ENCODE results near the gene UBE2L3.
"Not testable (repeated sequence)": the region's sequence is repeated elsewhere in the genome, so short reads cannot be mapped to it uniquely, and the experiment has no call there.

Gene UBE2L3

GRCh38 chr22:21634844-21635243 lies 67.3 kb downstream of the UBE2L3 start:
- no peak for DNase-seq
- TF ChIP-seq POLR2A (IDR thresholded peaks at IDR 0.05; ENCODE audit: low read length) = no peak

GRCh38 chr22:21635771-21636510 lies 68.4 kb downstream of the UBE2L3 start:
- DNase-seq = no peak
- TF ChIP-seq GATA1 (IDR thresholded peaks at IDR 0.05; ENCODE audit: low read depth, low read length) (no peak), POLR2A (IDR thresholded peaks at IDR 0.05; ENCODE audit: low read length) (no peak)

- no peak for DNase-seq
- TF ChIP-seq POLR2A (IDR thresholded peaks at IDR 0.05; ENCODE audit: low read length) (no peak), GATA1 (IDR thresholded peaks at IDR 0.05; ENCODE audit: low read depth, low read length) (no peak)
Observed at GRCh38 chr22:21636629-21637218, 69.2 kb downstream of the UBE2L3 start.

- not testable (repeated sequence) for DNase-seq
Observed at GRCh38 chr22:21637450-21637849, 69.9 kb downstream of the UBE2L3 start.

GRCh38 chr22:21639359-21639758 lies 71.8 kb downstream of the UBE2L3 start:
- TF ChIP-seq GATA1 (IDR thresholded peaks at IDR 0.05; ENCODE audit: low read depth, low read length) (no peak), POLR2A (IDR thresholded peaks at IDR 0.05; ENCODE audit: low read length) (no peak)
- DNase-seq = no peak

GRCh38 chr22:21640810-21641209 lies 73.3 kb downstream of the UBE2L3 start:
- no peak for TF ChIP-seq POLR2A (IDR thresholded peaks at IDR 0.05; ENCODE audit: low read length)
- TF ChIP-seq GATA1 (IDR thresholded peaks at IDR 0.05; ENCODE audit: low read depth, low read length) = no peak

GRCh38 chr22:21641417-21641788 lies 73.9 kb downstream of the UBE2L3 start:
- peak; percentile 58 to 71 for DNase-seq
- no peak for TF ChIP-seq GATA1 (IDR thresholded peaks at IDR 0.05; ENCODE audit: low read depth, low read length)
- TF ChIP-seq POLR2A (IDR thresholded peaks at IDR 0.05; ENCODE audit: low read length) = no peak

More at GRCh38 chr22:21640810-21641209, 73.3 kb downstream of the UBE2L3 start:
- DNase-seq = no peak

- peak; percentile 98 to 99 for DNase-seq
- TF ChIP-seq GATA1 (IDR thresholded peaks at IDR 0.05; ENCODE audit: low read depth, low read length) = no peak
- peak; percentile 70 for TF ChIP-seq POLR2A (IDR thresholded peaks at IDR 0.05; ENCODE audit: low read length)
Observed at GRCh38 chr22:21641789-21642583, 74.5 kb downstream of the UBE2L3 start, which contains the start of gene SDF2L1. Gene SDF2L1 (plus strand): TSS chr22:21642302. CDS start chr22:21642337, 35 bp downstream.

GRCh38 chr22:21642584-21643448 lies 75.3 kb downstream of the UBE2L3 start:
- no peak for TF ChIP-seq POLR2A (IDR thresholded peaks at IDR 0.05; ENCODE audit: low read length)
- TF ChIP-seq GATA1 (IDR thresholded peaks at IDR 0.05; ENCODE audit: low read depth, low read length) = no peak
- DNase-seq = peak; percentile 62 to 75

- TF ChIP-seq GATA1 (IDR thresholded peaks at IDR 0.05; ENCODE audit: low read depth, low read length) (no peak), POLR2A (IDR thresholded peaks at IDR 0.05; ENCODE audit: low read length) (no peak)
- no peak for DNase-seq
Observed at GRCh38 chr22:21643533-21644357, 76.2 kb downstream of the UBE2L3 start.

- DNase-seq = not testable (repeated sequence)
Observed at GRCh38 chr22:21645513-21645912, 78.0 kb downstream of the UBE2L3 start.

- TF ChIP-seq GATA1 (IDR thresholded peaks at IDR 0.05; ENCODE audit: low read depth, low read length) (no peak), POLR2A (IDR thresholded peaks at IDR 0.05; ENCODE audit: low read length) (no peak)
- DNase-seq = peak; percentile 80 to 88
Observed at GRCh38 chr22:21646608-21647590, 79.4 kb downstream of the UBE2L3 start.
